HG03457 (cell line): ENCODE results near the gene MYO10.

Experiments used
- ATAC-seq: cut with Tn5 transposase; IDR thresholded peaks from one replicate; pipeline ENCODE4 v1.9.1; 2021; ENCODE audit warnings: moderate number of reproducible peaks; ENCODE audit not compliant: unreplicated experiment

MYO10 gene

DNA sequence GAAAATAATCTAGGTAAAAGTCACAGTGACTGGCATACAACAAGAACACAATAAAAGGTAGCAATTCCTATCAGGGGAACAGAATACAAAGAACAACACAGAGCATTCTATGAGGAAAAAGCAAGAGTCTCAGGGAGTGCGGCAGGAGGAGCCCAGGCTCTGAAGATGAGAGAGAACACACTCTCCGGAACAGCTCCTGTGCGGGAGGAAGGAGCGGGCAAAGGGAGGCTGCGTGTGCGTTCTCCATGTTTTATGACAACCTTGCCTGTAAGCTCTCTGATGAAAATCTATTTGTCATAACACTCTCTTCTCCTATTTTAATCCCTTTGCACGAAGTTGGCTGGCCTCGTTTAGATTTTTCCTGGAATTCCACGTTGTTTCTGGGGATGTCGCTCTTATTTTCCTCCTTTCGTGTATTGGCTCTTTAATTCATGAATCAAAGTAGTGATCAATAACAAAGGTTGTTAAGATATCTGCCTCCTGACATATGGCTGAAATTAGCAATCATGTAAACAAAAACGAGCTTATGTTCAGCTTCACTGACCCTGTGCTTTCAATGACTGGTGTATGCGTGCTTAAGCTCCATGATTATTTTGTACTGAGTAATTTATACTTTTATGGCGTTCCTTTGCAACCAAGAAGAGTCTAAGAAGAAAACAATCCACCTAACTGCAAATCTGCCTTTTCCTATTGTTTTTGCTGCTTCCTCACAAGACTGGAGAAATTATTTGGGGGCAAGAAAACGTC, 109.5 kb downstream of the MYO10 start:
- ATAC-seq = no peak

DNA sequence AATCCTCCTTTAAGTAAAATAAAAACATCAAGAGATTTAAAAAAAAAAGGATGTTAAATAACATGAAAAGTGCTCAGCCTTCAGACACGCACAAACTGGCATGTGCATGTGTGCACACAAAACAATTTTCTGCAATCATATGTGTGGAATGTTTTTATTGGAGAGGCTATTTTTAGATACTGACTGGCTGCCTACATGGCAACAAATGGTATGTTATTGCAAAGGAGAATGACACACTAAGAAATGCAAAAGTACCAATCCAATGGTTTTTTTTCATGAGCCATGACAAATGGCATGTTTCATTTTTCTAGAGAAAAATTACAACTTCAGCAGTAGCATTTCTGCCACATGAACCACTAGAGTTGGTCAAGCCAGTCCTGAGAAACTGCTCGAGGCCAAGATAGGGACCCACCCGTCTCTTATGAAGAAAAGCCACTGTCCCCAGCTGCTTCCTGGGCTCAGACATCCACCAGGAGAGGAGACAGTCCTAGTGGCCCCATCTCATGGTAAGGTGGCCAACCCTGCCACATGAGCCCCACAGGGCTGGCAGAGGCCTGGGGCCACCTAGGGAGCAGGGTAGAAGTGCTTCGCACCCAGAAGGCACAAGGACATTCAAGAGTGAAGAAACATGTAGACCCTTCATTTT, 116.4 kb downstream of the MYO10 start:
- ATAC-seq = no peak

DNA sequence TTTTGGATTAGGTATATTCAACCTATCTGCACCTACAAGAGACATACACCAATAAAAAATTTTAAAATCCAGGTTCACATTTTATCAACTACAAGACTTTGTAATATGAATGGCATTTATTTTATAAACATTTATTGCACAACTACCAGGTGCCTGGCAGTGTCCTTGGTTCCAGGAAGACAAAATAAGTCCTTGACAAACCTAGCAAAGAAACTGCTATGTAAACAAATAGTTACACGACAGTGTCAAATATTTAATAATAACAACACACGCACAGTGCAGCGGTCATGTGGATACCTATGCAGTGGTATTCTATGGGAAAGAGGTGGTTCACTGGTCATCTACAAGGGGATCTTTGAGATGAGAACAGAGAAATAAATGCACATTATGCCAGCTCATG, 120.7 kb downstream of the MYO10 start:
- ATAC-seq = no peak

DNA sequence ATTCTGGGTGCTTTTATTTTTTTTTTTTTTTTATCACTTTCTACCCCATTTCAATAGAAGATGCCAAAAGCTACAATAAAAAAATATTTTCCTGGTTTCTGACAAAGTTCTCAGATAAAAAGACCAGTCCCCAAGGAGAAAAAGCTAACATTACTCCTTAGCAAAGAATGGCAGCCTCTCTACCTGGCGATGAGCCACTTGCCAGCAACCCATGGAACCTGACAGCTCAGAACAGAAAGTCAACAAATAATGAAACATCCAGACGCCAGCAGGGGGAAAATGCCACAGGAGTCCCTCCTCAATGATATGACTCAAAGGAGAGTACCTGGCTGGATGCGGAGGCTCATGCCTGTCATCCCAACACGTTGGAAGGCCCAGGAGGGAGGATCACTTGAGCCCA, 123.2 kb downstream of the MYO10 start:
- ATAC-seq = no peak

DNA sequence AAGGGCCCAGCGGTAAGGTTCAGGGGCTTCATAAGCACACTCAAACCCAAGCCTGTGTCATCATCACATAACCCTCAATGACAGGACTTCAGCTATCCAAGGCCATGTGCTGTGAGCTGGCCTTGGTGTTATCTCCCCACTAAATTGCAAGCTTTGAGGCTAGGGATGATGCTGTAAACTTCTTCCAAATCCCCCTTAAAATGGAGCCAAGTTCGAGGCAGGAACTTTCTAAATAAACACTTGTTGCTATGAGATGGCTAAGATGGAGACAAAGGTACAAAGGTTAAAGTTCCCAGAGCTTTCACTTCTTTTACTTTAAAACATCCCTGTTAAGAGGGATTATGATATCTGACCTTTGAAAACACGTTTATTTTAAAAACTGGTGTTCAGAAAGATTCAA, 123.6 kb downstream of the MYO10 start:
- ATAC-seq = no peak

DNA sequence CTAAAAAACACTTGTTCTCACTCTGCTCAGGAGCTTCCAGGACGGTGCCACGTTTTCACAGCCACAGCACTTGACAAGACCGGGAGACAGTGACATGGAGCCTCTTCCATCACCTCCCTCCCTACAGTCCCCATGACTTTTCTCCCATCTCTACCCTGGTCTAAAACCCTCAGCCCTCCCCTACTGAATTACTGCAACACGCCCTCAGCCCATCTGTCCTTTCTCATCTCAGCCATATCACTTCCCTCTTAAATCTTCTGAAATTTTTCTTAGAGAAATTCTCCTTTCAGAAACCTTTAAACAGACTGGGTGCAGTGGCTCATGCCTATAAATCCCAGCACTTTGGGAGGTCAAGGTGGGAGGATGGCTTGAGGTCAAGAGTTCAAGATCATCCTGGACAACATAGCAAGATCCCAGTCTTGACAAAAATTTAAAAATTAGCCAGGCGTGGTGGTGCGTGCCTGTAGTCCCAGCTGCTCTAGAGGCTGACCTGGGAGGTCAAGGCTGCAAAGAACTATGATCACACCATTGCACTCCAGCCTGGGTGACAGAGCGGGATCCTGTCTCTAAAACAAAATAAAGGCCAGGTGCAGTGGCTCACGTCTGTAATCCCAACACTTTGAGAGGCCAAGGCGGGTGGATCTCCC, 125.8 kb downstream of the MYO10 start:
- no peak for ATAC-seq

DNA sequence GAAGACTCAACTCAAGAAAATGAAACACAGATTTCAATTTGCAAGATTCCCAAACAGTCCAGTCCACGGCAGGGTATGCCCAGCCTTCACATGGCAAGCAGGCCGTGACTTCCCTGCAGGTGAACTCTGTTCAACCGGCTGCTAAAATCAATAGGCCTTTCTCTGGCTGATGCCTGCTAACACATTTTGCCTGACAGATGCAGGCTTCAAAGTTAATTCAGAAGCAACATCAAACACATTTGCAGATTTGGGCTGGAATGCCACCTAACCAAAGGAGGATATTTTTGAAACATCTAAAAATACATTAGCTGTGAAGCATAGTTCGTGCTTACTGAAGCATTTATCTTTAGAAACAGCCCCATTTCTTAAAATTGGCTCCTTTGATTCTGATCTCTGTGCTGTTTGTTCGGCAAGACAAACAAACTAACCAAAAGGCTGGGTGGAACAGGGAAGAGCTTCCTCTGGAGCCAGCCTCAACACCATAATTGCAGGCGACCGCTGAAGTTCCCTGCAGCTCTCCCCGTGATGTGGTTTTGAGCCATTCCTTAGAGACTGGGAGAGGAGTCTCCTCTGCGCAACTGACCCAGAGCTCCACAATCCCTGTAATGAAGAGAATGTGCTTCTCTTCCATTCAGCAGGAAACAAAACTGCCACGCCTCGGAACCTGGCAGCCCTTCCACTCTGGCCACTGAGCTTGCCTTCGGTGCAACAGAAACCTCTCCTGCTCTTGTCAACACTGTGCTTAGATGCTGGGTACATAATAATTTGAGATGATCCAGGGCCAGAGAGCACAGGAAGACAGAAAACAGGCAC, 126.5 kb downstream of the MYO10 start:
- no peak for ATAC-seq

DNA sequence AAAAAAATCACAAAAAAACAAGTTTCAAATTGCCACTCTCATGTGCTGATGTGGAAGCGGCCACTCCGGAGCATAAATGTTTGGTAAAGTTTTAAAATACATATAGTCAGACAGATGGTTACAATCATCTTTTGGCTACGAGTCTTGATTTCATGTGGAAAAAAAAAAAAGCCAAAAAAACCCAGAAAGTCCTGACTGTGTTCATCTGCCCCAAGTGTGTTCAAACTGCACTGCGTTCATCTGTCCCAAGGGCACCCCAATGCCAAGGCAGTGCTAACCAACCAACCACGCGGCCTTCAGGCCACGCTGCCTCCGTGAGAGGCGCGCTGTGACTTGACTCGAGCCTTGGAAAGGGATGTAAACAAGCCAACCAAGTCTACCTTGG, 127.1 kb downstream of the MYO10 start:
- no peak for ATAC-seq

DNA sequence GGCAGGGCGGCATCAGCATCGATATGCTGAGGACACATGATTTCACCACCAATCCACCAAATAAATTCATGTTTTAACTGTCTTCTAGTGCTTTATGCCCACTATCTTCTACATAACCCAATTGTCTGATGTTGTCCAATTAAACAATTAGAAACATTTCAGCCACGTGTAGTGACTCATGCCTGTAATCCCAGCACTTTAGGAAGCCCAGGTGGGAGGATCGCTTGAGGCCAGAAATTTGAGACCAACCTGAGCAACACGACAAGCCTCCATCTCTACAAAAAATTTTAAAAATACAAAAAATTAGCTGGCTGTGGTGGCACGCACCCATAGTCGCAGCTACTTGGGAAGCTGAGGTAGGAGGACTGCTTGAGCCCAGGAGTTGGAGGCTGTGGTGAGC, 128.1 kb downstream of the MYO10 start:
- ATAC-seq = no peak

DNA sequence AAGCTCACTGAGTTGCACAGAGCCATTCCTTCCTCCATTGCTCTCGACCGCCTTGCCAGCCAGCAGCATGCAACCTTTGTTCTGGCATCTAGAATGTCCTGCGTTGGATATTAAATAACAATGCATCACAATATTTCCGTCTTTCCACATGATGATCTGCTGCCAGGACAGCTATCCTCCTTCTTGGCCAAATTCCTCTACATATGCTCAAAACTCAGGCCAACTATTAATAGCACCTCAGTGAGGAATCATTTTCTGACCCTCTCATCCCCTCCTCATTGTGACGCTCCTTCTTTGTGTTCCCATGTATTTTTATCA, 128.6 kb downstream of the MYO10 start:
- ATAC-seq = no peak

DNA sequence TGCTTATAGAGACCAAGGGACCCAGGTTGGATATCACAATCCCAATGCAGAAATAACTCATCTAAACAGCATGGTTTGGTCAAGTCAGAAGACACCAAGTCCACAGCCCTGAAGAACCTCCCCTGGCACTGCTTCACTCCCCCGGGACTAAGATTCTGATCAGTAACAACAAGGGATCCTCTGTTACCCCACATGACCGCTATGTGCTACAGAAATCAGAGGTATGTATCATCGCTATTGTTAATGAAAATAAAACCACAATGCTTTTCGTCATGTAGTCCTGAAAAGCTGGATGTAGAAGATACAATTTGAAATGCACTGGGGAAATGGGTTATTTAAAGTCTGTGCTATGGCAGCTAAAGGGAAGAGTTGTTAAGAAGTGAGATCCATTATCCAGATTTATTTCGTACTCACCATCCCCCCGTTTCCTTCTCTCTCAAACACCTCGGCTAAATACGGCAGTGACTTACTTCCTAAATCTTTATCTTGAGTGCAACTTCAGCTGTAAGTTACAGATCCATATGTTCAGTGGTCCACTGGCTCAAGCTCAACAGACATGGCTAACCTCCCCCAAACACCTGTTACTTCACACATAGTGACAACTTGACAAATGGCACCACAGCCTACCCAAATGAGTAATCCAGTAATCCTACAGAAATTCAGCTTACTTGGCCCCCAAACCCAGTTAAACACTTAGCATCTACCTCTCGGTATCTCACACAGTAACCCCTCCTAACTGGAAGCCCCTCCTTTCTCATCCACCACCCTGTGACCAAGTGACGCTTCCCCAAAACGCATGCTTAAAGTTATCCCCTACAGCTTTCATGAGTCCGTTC, 129.2 kb downstream of the MYO10 start:
- ATAC-seq = no peak

DNA sequence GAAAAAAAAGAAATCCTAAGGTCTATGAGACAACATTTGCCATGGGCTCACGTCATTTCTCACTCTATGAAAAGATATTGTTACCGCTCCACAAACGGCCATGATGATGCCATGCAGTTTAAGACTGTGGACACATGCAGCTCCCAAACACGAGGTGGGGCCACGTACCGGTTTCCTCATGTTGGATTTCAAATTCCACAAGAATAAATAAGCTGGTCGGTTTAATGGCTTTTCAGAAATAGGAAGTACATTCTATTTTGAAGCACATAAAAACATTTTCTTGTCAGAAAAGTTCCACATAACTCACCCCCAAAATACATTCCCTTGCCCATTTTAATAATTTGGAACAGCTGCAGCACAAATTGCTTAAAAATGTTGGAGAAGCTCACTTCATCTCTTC, 130.6 kb downstream of the MYO10 start:
- no peak for ATAC-seq

DNA sequence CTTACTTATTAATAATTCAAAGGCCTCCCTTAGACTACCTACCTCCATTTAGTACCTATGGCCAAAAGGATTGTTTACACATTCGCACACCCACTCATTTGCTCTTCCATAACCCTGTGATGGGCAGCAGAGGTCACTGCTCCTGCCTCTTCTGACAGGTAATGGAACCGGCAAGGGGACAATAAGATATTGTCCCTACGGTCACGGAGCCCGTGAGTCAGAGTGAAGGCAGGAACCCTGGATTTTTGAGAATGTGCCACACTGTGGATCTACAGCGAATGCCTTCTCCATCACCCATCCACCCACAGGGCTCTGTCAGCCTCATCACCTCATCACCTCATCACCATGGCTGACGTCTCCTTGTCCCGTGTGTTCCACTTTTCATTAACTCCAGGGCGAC, 132.3 kb downstream of the MYO10 start:
- no peak for ATAC-seq

DNA sequence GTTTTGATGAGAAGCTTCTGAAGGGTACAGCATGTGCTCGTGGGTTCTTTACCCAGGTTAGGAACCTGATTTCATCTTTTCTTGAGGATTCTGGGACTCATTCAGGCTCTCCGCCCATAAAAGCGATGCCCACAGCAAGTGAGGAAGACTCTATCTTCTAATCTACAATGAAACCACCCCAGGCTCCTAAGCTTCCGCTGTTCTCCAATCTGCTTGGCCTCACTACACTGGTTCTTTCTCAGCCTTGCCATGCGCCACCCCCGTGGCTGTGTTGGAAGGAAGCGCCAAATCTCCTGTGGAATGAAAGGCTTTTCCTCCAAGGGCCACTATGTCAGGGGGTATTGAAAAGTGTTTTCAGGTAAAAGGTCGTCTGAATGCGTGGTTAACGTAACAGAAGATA, 135.6 kb downstream of the MYO10 start:
- no peak for ATAC-seq

DNA sequence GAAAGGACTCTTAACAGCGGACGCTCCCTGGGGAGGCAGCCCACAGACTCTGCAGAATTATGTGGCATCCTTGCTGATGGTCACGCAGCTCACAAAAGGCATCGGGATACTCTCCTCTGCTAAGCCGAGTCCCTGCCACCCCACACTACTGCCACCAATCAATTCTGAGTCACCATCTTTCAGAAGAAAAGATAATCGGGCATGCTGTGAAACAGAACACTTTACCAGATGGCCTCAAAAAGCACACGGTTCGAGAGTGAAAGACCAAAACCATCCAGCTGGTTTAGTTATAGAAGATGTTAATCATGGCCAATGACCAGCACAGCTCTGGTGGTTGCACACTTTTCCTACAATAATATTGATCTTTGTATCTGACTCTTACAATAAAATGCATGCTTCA, 136.3 kb downstream of the MYO10 start:
- ATAC-seq = no peak

DNA sequence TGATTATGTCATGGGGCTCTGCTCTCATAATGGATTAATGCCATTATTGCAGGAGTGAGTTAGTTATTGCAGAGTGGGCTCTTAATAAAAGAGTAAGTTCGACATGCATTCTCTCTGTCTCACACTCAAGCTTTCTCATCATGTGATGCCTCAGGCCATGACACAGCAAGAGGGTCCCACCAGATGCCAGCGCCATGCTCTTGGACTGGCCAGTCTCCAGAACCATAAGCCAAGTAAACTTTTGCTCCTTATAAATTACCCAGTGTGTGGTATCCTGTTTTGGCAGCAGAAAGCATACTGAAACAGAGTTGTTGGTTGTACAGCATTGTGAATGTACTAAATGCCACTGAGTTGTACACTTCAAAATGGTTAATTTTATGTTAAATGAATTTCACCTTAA, 138.1 kb downstream of the MYO10 start:
- ATAC-seq = no peak

DNA sequence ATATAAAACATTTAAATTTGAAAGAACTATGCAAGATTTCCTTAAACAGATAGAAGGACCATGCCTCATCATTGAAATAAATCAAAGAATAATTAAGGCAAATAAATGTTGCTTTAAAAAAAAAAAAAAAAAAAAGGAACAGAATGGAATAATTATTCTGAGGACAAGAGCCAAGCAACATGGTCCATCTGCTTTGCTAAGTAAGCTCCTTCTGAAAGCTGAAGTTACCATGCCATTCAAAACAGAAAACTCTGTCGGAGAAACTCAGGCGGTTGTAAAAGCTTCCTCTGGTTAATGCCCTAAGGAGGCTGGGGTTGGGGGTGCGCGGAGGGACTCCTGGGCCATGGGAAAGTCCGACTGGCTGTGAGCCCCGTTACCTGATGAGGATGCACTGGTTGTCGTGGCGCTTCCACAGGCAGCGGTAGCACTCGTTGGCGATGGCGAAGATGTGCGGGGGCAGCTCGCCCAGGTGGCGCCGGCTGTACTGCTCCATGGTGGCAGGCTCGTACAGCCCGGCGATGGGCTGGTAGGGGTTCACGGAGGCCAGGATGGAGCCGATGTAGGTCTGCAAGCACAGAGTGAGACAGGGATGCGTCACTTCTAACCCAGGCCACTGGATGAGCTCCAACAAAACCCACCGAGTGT, 141.7 kb downstream of the MYO10 start:
- ATAC-seq = no peak

DNA sequence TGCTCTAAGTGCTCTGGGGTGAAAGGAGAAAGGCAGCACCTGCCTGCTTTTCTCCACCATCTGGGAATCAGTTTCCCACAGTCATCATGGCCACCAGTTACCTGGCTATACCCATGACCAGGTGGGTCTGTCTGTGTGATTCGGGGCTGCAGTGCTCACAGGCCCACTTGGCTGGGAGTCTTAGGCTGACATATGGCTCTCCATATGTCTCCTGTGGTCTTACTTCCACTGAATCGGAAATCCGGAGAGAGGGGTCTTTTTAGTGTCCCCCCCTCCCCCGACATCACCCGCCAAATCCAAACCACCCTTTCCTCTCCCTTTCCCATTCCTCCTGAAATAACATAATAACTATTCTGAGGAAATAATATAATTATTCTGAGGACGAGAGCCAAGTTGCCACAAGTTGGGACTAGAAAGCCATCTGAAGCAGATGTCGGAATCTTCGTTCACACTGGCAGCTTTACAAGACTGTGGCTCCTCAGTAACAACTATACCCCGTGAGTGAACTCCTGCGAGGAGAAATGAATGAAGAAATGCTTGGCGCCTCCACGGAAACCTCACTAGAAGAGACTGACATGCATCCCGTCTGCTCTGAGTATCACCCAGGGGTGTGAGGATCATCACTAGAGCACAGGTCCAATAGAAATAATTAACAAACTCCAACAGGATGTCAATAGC, 143.4 kb downstream of the MYO10 start:
- ATAC-seq = no peak

DNA sequence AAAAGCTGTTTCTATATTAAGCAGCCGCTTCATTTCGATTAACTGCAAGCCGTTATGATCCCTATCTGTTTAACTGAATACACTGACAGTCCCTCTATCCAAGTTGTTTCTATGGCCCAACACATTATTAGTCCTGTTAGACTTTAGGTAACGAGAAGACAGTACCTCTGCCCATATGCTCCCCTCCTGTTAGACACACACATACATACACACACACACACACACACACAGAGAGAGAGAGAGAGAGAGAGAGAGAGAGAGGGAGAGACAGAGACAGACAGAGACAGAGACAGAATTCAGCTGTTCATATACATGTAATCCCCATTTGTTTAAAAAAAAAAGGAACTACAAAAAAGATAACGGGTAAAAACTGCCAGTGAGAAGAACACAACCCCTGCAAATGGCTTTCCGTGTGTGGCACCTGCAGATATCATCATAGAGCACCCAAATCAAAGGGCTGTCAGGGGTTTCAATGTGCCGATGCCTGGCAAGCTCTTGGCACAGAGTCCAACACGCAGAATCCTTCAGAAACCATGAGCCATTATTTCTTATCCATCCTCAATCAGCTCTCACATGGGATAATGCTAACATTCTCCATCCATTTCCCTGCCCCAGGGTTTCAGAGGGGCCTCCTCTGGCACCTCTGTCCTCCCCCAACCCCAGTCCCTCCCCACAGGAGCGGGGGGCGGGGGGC, 144.0 kb downstream of the MYO10 start:
- ATAC-seq = no peak
